Activated naive CD4-positive, alpha-beta T cell treated with anti-CD3 and anti-CD28 coated beads, Interleukin-2, amount 50 U/mL, for 24 hours (primary cell): ENCODE measurements around the gene MACROD2.
"Not testable (repeated sequence)": the region's sequence is repeated elsewhere in the genome, so short reads cannot be mapped to it uniquely, and the experiment has no call there.

Experiments
- H3K27ac Mint-ChIP-seq: one replicate; pipeline ENCODE4 v1.8.0; 2021; ENCODE audit warnings: mild to moderate bottlenecking, mixed read lengths
- H3K27me3 Mint-ChIP-seq: one replicate; pipeline ENCODE4 v1.8.0; 2021; ENCODE audit warnings: mixed read lengths
- H3K36me3 Mint-ChIP-seq: one replicate; pipeline ENCODE4 v1.8.0; 2021; ENCODE audit warnings: mixed read lengths
- H3K4me1 Mint-ChIP-seq: one replicate; pipeline ENCODE4 v1.8.0; 2021; ENCODE audit warnings: mixed read lengths
- H3K4me3 Mint-ChIP-seq: one replicate; pipeline ENCODE4 v1.8.0; 2021; ENCODE audit warnings: mild to moderate bottlenecking, mixed read lengths
- H3K9me3 Mint-ChIP-seq: one replicate; pipeline ENCODE4 v1.8.0; 2021; ENCODE audit warnings: mixed read lengths

Gene MACROD2

DNA sequence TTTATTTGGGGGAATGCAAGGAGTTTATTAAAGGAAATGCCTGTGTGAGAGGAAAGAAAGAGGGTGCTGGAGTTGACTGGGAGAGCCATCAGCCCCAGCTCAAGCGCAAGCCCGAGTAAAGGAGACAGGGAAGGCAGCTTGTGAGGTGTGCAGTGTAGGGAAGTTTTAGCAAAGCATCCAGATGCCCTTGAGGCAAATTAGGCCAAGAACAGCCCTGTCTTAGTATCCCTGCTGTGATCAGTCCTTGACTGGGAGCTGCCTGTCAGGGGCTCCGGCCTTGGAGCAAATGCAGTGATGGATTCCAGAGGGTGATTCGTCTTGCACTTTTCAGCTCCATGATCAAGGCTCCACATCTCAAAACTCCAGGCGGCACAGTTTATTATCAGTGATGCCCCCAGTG lies 2016.2 kb downstream of the MACROD2 start:
- Mint-ChIP-seq H3K4me3 (no peak overlapping the region), H3K36me3 (no peaks in the 10 kb centered on the region), H3K27me3 (no peaks in the 10 kb centered on the region), H3K9me3 (no peaks in the 10 kb centered on the region), H3K27ac (no peak overlapping the region), H3K4me1 (no peaks in the 10 kb centered on the region)

DNA sequence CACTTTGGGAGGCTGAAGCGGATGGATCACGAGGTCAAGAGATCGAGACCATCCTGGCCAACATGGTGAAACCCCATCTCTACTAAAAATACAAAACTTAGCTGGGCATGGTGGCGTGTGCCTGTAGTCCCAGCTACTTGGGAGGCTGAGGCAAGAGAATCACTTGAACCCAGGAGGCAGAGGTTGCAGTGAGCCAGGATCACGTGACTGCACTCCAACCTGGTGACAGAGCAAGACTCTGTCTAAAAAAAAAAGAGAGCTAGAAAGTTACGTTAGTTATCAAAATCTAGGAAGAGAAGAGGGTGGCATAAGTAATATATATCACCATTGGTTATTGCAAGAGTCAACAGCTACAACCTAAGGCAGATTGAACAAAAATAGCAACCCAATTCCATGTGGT lies 2017.6 kb downstream of the MACROD2 start:
- H3K4me1 Mint-ChIP-seq, H3K27ac Mint-ChIP-seq, H3K27me3 Mint-ChIP-seq, H3K9me3 Mint-ChIP-seq, H3K4me3 Mint-ChIP-seq, H3K36me3 Mint-ChIP-seq: not testable (repeated sequence)

DNA sequence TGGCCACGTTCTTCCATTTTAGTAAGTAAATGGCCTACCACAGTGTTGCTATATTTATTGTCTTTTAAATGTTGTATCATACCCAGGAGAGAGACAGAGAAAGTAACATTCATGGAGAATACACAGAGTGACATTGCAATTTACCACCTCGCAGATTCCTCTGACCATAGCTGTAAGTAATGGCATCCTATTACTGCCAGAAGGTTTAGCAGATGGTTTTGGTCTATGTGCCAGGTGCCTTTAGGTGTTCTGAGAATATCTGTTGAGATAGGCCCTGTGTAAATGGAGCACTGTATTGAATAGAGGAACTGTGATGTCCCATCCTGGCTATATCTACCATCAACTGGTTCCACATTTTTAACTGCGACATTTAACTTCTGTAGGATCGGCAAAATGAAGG lies 2018.3 kb downstream of the MACROD2 start:
- Mint-ChIP-seq H3K4me3 (no peak overlapping the region), H3K4me1 (no peaks in the 10 kb centered on the region), H3K27ac (no peak overlapping the region), H3K9me3 (no peaks in the 10 kb centered on the region), H3K27me3 (no peaks in the 10 kb centered on the region), H3K36me3 (peaks cover 2% of the 10 kb centered on the region)

- no peaks in the 10 kb centered on the region for H3K4me1 Mint-ChIP-seq
- peaks cover 2% of the 10 kb centered on the region for H3K36me3 Mint-ChIP-seq
- H3K4me3 Mint-ChIP-seq, result no peak overlapping the region
- H3K27ac Mint-ChIP-seq, result no peak overlapping the region
- no peaks in the 10 kb centered on the region for H3K27me3 Mint-ChIP-seq
- no peaks in the 10 kb centered on the region for H3K9me3 Mint-ChIP-seq
Observed at GRCh38 chr20:16014436-16014835, 2019.1 kb downstream of the MACROD2 start.

DNA sequence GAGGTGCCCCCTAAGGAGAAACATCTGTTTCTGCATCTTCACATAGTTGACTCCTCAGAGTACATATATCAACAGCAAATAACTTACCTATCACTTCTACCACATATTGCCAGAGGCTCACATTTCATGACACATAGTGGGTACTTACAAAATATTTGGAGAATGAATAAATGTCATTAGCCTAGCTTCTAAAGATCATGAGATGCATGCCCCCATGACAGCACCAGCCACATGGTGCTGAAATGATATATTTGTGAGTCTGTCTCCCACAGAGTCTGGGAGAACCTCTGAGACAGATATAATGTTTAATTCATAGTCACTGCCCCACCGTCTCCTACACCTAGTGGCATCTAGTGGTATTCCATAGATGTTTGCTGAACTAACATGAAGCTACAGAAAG lies 2022.3 kb downstream of the MACROD2 start:
- Mint-ChIP-seq H3K4me1 (no peaks in the 10 kb centered on the region), H3K4me3 (no peak overlapping the region), H3K36me3 (peaks cover 2% of the 10 kb centered on the region), H3K9me3 (no peaks in the 10 kb centered on the region), H3K27ac (no peak overlapping the region), H3K27me3 (no peaks in the 10 kb centered on the region)

- H3K4me1 Mint-ChIP-seq, result no peaks in the 10 kb centered on the region
- peaks cover 2% of the 10 kb centered on the region for H3K36me3 Mint-ChIP-seq
- H3K27ac Mint-ChIP-seq, result no peak overlapping the region
- H3K27me3 Mint-ChIP-seq, result no peaks in the 10 kb centered on the region
- H3K9me3 Mint-ChIP-seq, result no peaks in the 10 kb centered on the region
- no peak overlapping the region for H3K4me3 Mint-ChIP-seq
Observed at GRCh38 chr20:16018881-16019280, 2023.6 kb downstream of the MACROD2 start.

DNA sequence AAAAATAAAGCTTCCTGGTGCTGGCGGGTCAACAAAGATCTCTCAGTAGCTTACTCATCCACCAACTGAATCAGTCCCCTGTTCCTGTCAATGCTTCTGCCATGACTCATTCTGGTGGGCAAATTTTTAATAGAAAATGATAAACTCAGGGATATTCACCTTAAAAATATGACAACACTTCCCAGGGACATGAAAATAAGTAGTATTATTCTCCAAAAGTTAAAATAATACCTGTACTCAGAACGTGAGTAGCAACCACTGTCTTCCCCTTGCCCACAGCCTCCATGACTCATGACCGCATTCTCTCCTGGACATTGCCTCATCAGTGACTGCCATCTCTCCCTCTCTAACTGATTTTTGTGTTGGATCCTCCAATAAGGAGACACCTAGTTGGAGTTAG lies 2025.7 kb downstream of the MACROD2 start:
- Mint-ChIP-seq H3K27me3 (no peaks in the 10 kb centered on the region), H3K4me1 (no peaks in the 10 kb centered on the region), H3K36me3 (peaks cover 2% of the 10 kb centered on the region), H3K27ac (no peak overlapping the region), H3K4me3 (no peak overlapping the region), H3K9me3 (no peaks in the 10 kb centered on the region)

DNA sequence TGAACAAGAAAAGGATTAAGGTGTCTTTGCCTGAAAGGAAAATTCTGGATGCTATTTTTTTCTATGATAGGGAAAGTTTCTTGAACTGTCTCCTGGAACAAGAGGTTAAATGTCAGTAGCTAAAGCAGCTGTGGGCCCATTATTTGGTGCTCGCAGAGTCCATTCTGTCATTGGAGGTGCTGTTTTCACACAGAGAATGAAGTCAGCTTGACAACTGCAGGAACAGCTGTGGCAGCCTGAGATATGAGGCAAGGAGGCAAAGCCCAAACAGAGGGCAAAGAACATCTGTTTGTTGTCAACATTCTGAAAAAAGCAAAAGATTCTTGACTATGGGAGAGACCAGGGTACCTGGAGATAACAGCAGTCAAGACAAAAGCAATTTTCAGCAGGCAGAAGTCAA lies 2029.8 kb downstream of the MACROD2 start:
- Mint-ChIP-seq H3K27ac (no peak overlapping the region), H3K4me1 (no peaks in the 10 kb centered on the region), H3K27me3 (no peaks in the 10 kb centered on the region), H3K36me3 (no peaks in the 10 kb centered on the region), H3K9me3 (no peaks in the 10 kb centered on the region), H3K4me3 (no peak overlapping the region)

DNA sequence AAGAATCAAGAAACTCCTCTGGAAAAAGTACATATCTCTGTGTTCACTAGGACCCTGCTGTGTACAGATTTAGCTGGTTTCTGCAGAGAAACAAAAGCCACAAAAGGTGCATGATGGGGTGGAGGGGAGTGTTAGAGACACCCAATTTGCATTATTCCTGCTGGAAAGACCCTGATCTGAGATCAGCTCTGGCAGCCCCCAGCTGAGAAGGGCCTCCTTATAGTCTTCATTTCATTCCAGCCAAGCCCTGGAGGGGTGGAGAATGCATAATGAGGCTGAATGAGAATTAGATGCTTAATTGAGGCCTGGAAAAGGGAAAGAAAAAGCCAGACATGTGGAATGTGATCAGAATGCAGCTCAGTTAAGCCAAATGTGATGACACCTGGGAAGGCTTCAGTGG lies 2032.4 kb downstream of the MACROD2 start:
- no peak overlapping the region for H3K27ac Mint-ChIP-seq
- no peak overlapping the region for H3K4me3 Mint-ChIP-seq
- no peaks in the 10 kb centered on the region for H3K4me1 Mint-ChIP-seq
- H3K9me3 Mint-ChIP-seq, result no peaks in the 10 kb centered on the region
- no peaks in the 10 kb centered on the region for H3K36me3 Mint-ChIP-seq
- no peaks in the 10 kb centered on the region for H3K27me3 Mint-ChIP-seq

GRCh38 chr20:16028923-16029322 lies 2033.6 kb downstream of the MACROD2 start:
- Mint-ChIP-seq H3K4me3 (no peak overlapping the region), H3K36me3 (no peaks in the 10 kb centered on the region), H3K9me3 (no peaks in the 10 kb centered on the region), H3K27ac (no peak overlapping the region), H3K27me3 (no peaks in the 10 kb centered on the region), H3K4me1 (no peaks in the 10 kb centered on the region)

GRCh38 chr20:16030253-16030652 lies 2034.9 kb downstream of the MACROD2 start:
- H3K36me3 Mint-ChIP-seq, result no peaks in the 10 kb centered on the region
- no peak overlapping the region for H3K27ac Mint-ChIP-seq
- no peaks in the 10 kb centered on the region for H3K9me3 Mint-ChIP-seq
- no peaks in the 10 kb centered on the region for H3K27me3 Mint-ChIP-seq
- H3K4me3 Mint-ChIP-seq, result no peak overlapping the region
- no peaks in the 10 kb centered on the region for H3K4me1 Mint-ChIP-seq

GRCh38 chr20:16035576-16035975 lies 2040.3 kb downstream of the MACROD2 start:
- Mint-ChIP-seq H3K9me3 (no peaks in the 10 kb centered on the region), H3K36me3 (no peaks in the 10 kb centered on the region), H3K4me3 (no peak overlapping the region), H3K4me1 (no peaks in the 10 kb centered on the region), H3K27ac (no peak overlapping the region), H3K27me3 (no peaks in the 10 kb centered on the region)

DNA sequence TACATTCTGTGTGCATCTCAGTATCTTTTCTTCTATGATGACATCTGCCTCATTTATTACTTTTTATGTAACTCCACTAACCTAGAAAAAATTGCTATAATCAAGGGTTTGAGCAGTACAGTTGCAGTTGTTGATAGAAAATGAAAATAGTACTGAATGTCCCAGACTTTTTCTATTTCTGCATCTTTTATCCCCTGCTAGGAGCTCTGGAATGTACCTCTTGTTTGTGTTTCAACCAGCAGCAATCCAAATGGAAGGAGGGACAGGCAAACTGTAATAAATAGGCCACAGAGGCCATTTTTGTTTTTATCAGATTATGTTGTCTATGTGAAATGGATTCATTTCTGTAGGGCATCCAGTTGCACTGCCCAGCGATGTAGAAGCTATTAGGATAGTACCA lies 2041.0 kb downstream of the MACROD2 start:
- Mint-ChIP-seq H3K9me3 (no peaks in the 10 kb centered on the region), H3K4me3 (no peak overlapping the region), H3K36me3 (no peaks in the 10 kb centered on the region), H3K27ac (no peak overlapping the region), H3K4me1 (no peaks in the 10 kb centered on the region), H3K27me3 (no peaks in the 10 kb centered on the region)

GRCh38 chr20:16040742-16041141 lies 2045.4 kb downstream of the MACROD2 start:
- Mint-ChIP-seq H3K9me3 (no peaks in the 10 kb centered on the region), H3K4me3 (no peak overlapping the region), H3K4me1 (no peaks in the 10 kb centered on the region), H3K27ac (no peak overlapping the region), H3K36me3 (no peaks in the 10 kb centered on the region), H3K27me3 (no peaks in the 10 kb centered on the region)

- H3K4me1 Mint-ChIP-seq, result no peaks in the 10 kb centered on the region
- H3K9me3 Mint-ChIP-seq, result no peaks in the 10 kb centered on the region
- H3K27me3 Mint-ChIP-seq, result no peaks in the 10 kb centered on the region
- no peak overlapping the region for H3K27ac Mint-ChIP-seq
- no peak overlapping the region for H3K4me3 Mint-ChIP-seq
- no peaks in the 10 kb centered on the region for H3K36me3 Mint-ChIP-seq
Observed at GRCh38 chr20:16042731-16043130, 2047.4 kb downstream of the MACROD2 start.

GRCh38 chr20:16043931-16044330 lies 2048.6 kb downstream of the MACROD2 start:
- Mint-ChIP-seq H3K9me3 (no peaks in the 10 kb centered on the region), H3K4me1 (no peaks in the 10 kb centered on the region), H3K4me3 (no peak overlapping the region), H3K36me3 (no peaks in the 10 kb centered on the region), H3K27me3 (no peaks in the 10 kb centered on the region), H3K27ac (no peak overlapping the region)

DNA sequence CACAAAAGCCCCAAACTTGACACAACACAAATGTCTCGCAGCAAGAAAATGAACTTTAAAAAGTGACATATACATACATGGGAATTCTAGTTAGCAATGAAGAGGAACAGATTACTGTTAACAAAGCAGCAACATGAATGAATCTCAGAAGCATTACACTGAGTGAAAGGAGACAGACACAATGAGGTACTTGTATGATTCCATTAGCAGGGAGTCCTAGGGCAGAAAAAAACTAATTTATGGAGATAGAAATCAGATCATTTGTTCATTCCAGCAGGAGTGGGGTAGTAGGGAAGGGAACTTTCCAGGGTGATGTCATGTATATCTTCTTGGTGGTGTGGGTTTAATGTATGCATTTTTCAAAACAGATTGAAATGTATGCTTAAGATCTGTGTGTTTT lies 2053.6 kb downstream of the MACROD2 start:
- Mint-ChIP-seq H3K27ac (no peak overlapping the region), H3K9me3 (no peaks in the 10 kb centered on the region), H3K27me3 (no peaks in the 10 kb centered on the region), H3K36me3 (no peaks in the 10 kb centered on the region), H3K4me1 (no peaks in the 10 kb centered on the region), H3K4me3 (no peak overlapping the region)
